IPS DF 4.7 (cell line): ENCODE measurements around the gene ISG20.

Experiments
- DNase-seq: peaks from one replicate; pipeline ENCODE4 v3.0.0-alpha.2; 2013; ENCODE audit warnings: low spot score; ENCODE audit errors: extremely low read depth

ISG20 gene

DNA sequence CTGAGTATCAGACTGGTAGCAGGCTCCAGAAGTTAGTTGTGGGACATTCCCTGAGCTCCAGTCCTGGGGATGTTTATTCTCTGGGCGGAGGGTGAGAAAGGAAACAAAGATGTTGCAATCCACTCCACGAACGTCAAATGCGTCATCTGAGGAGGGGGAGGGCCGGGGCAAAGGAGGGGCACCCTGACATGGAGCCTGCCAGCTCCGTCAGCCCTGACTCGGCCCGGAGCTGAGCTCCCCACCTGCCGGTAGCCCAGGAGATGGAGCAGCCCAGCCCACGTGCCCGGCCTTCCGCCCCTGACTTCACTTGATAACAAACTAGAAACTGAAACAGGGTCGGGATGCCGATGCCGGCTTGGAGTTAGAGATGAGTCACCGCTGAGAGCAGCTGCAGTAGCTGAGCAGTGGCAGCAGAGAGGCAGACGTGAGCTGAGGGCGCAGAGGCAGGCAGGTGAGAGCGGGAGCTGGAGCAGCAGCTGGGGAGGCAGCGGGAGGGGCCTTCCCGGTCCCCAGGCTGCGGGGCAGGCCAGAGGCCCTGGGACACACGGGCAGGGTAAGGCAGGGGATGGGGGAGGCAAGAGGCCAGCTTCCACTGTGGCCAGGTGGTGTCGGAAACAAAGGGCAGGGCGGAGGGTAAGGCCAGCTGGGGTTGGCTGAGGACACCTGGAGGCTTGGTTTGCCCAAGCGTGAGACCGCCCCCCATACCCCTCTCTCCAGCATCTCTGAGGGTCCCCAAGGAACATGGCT, at the start of gene ISG20:
Gene ISG20 (plus strand): TSS at position 391 of the 747 bp plus-strand sequence. CDS start 351 bp downstream, at position 742.
- DNase-seq: peak; percentile 79

- no peak for DNase-seq
These were observed 48.1 kb upstream of the ISG20 start for GRCh38 chr15:88590759-88591158.

- DNase-seq: no peak
These were observed 47.4 kb upstream of the ISG20 start for GRCh38 chr15:88591384-88591783.

DNA sequence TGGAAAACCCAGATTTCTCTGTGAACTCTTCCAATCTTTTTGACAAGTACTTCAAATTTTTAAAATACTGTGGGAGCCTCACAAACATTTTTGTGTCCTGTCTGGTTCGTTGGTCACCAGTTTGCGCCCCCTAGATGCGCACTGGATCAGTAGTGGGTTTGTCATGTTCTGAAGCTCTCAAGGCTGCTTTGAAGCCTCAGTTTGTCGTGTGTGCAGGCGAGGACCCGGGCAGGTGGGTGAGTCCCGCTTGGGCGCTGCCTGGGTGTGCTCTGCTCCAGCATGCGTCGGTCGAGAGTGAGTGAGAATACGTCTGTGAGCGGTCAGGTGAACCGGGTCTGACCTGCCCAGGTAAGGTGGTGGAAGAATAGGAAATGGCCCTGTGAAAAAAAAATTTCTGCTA, 34.9 kb upstream of the ISG20 start:
- no peak for DNase-seq

GRCh38 chr15:88604381-88605188, 34.2 kb upstream of the ISG20 start:
- DNase-seq: no peak

DNA sequence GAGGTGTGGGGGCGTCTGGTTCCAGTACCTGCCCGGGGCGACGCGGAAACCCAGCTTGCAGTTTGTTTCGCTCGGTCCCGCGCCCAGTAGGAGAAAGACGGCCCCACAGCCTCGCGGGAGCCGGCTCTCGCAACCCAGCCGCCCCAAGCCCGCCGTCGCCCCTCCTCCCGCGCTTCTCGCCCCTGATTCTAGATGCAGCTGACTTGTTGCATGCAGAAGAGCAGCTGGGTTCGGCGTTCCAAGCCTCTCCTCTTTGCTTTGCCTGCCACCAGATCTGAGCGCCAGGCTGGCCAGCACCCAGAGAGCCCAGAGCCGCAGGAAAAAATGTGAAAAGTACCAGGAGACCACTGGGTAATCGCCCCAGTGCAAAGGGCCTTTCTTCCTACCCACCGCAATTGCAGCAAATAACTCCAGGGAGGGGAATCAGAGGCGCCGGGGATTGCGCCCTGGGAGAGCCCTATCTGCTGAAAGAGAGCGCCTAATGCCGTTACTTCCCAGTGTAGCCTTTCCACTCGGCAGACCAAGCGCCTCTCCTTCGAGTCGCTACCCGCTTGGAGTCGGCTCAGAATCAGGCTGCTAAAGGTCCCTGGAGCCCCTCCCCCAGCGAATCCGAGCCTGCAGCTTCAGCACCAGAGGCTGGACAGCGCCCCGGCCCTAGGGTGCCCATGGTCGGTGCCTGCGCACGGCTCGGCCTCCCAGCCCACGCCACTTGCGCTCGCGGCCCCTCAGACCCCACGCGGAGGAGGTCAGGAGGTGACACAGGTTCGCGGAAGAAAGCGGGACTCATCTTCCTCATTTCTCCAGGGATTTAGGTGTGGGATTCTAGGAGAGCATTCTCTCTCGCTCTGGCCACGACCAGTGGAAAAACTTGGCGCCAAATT, 33.4 kb upstream of the ISG20 start:
- DNase-seq: no peak

DNA sequence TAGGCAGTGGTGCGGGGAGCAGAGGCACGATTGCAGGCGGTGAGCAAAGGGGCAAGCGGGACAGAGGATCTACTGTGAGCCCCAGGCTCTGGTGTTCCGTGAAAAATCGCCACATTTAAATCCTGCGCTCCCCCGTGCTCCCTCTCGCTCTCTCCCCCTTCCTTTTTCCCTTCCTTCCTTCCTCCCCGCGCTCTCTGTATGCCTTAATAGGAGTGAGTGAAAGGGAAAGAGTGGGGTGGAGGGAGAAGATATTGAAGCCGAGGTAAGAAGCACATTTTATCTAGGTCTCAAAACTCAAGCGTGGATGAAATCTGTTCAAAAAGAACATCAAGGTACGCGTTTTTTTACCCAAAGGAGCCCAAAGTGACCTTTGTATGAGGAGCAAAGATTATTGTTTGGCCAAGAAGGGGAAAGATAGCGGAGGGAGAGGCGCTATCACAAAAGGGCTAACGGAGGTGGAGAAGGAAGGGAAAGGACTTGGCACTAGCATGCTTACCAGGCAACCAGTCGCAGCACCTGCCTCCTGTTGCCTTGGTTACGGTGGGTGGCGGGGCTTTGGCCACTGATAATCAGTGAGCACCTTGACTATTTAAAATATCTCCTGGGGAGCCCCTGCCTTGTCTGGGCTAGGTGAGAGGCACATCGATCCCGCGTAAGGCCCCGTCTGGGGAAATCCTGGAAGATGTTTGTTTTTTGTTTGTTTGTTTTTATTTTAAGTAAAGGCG, 32.6 kb upstream of the ISG20 start:
- no peak for DNase-seq

DNA sequence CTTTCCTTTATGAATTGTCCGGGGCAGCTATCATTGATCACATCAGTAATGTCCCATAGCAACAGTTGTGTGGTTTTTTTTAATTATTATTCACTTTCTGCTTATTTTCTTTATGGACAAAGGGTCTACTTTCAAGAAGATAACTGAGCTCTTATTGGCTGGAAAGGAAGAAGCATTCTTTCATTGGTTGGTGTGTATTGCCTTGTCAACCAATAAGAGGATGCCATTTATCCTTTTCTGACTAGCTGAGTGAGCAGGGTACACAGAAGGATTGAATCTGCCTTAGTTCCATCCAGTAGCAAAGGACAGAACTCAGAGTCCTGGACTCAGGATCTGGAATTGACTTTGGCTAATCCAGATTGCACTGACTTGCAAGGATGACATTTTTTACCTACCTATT, 30.9 kb upstream of the ISG20 start:
- DNase-seq: no peak

GRCh38 chr15:88608607-88609181, 30.1 kb upstream of the ISG20 start:
- no peak for DNase-seq

- no peak for DNase-seq
These were observed 29.3 kb upstream of the ISG20 start for GRCh38 chr15:88609344-88610090.

GRCh38 chr15:88610701-88611231, 28.1 kb upstream of the ISG20 start:
- DNase-seq: no peak

DNA sequence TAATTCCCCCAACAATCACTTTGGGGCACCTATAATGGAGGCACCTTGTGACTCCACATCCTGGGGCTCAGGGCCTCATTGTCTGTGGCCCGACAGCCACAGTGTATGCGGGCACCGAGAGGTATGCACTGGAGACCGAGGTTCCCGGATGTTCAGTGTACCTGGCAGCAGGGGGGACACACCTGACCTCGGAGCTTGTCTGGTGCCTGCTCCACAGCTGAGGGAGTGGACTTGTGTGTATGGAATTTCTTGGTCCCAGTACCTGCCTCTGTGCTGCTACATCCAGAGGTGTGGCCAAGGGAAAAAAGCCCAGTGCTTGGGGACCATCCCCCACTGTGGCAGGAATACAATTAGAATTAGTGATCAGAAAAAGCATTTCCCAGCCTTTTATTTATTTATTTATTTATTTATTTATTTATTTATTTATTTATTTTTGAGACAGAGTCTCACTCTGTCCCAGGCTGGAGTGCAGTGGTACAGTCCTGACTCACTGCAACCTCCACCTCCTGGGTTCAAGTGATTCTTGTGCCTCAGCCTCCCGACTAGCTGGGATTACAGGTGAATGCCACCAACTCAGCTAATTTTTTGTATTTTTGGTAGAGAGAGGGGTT, 26.5 kb upstream of the ISG20 start:
- DNase-seq: no peak

- DNase-seq: peak; percentile 94
These were observed 25.5 kb upstream of the ISG20 start for GRCh38 chr15:88613074-88613944.

GRCh38 chr15:88615303-88616107, 23.3 kb upstream of the ISG20 start:
- DNase-seq: no peak

DNA sequence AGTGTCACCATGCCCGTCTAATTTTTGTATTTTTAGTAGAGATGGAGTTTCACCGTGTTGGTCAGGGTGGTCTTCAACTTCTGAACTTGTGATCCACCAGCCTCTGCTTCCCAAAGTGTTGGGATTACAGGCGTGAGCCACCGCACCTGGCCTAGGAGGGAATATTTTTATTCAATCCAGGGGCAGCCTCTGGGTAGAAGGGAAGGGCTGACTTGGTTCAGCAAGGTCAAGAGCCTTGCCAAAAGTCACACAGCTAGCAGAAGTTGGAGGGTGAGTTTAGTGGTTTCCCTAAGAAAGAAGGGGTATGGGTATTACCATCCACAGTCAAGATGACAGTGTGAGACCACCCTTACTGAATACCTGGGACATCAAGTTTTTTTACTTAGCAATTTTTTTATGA, 22.6 kb upstream of the ISG20 start:
- DNase-seq: no peak

DNA sequence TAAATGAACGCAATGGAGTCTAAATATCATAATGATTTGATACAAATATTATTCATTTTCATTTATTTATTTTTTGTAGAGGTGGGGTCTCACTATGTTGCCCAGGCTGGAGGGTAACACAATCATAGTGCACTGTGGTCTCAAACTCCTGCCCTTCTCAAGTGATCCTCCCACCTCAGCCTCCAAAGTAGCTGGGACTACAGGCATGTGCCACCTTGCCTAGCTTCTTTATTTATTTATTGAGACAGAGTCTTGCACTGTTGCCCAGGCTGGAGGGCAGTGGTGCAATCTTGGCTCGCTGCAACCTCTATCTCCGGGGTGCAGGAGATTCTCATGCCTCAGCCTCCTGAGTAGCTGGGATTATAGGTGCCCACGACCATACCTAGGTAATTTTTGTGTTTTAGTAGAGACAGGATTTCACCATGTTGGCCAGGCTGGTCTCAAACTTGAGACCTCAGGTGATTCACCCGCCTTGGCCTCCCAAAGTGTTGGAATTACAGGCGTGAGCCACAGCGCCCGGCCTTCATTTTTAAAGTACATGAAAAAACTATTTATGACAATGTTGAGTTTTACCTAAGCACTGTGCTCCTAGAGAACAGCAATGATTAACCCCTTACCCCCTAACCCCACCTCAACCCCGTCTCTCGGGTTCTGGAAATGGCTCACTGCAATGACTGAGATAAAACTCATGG, 21.6 kb upstream of the ISG20 start:
- DNase-seq: no peak

- DNase-seq: no peak
These were observed 21.0 kb upstream of the ISG20 start for GRCh38 chr15:88617790-88618189.
